ENCODE results near the gene GHDC. TPM values are rescaled to one million over a fixed set of nuclear protein-coding genes. Genes with fewer than 3 reads are reported as not detected.

The GHDC gene
- total and polyA plus RNA-seq, 2 of the 8 experiments (the other 6 are each of a cell fraction or from before 2014, with no cell fraction given), result 7.4 to 8.1 TPM

GRCh38 chr17:42141382-42141781 lies 52.9 kb downstream of the GHDC start:
- ChIA-PET CTCF (ENCODE audit: partially characterized antibody) (interaction anchor here (2.9 to 3.0 kb wide), 2 partner anchors 11 to 24 kb away, joined by 11 to 19 read pairs; no protein-coding TSS in a partner anchor), POLR2A (ENCODE audit: partially characterized antibody) (interaction anchor here (2.0 kb wide), 1 partner anchor 14 kb away, joined by 6 read pairs; no protein-coding TSS in a partner anchor)
- no peak overlapping the region for H2BK20ac ChIP-seq (ENCODE audit: low read length)
- H3K79me1 ChIP-seq (ENCODE audit: low read depth, low read length), result peaks cover 8% of the 10 kb centered on the region; the same call in 1 of the 2 replicates
- H3K14ac ChIP-seq (ENCODE audit: insufficient read length), result no peak overlapping the region
- no peak overlapping the region for H3K56ac ChIP-seq (replicated peaks; ENCODE audit: insufficient read length, low read depth, low read length)
- H2BK15ac ChIP-seq (ENCODE audit: low read length), result no peak overlapping the region
- H3K9me3 ChIP-seq (ENCODE audit: insufficient read depth in 2 of 2, low read depth in 1 of 2, low read length in 1 of 2), result no peaks in the 10 kb centered on the region
- H4K5ac ChIP-seq (ENCODE audit: insufficient read length, low read depth, low read length), result no peak overlapping the region
- H3K79me2 ChIP-seq (ENCODE audit: control insufficient read depth in 1 of 2, insufficient read depth in 2 of 2, low read length in 2 of 2), result peaks cover 0 to 51% of the 10 kb centered on the region in 2 experiments; a peak in 2 of 4 replicates
- H3K4me2 ChIP-seq (ENCODE audit: insufficient read depth in 1 of 2, low read depth in 2 of 2, low read length in 2 of 2), result no peak overlapping the region
- H3K4me1 ChIP-seq (replicated peaks in 1 of 4; ENCODE audit: control insufficient read depth in 3 of 4, insufficient read depth in 4 of 4, low read length in 3 of 4), result peaks cover 0 to 2% (median 0%) of the 10 kb centered on the region in 4 experiments; a peak in 1 of 7 replicates
- no peak overlapping the region for H4K8ac ChIP-seq (ENCODE audit: extremely low read depth, insufficient read depth, low read length)
- peaks cover 0 to 9% (median 6%) of the 10 kb centered on the region in 4 experiments; a peak in 4 of 8 replicates for H3K36me3 ChIP-seq (ENCODE audit: control insufficient read depth in 2 of 4, insufficient read depth in 4 of 4, low read length in 3 of 4)
- no peak overlapping the region for H3K27ac ChIP-seq (ENCODE audit: low read depth, low read length)
- no peak overlapping the region for H2BK5ac ChIP-seq (ENCODE audit: low read depth, low read length)
- no peak overlapping the region for H2BK12ac ChIP-seq (ENCODE audit: low read depth, low read length)
- H3K27me3 ChIP-seq (replicated peaks in 1 of 4; ENCODE audit: control insufficient read depth in 3 of 4, extremely low read depth in 1 of 4, insufficient read depth in 3 of 4, low read length in 3 of 4), result no peaks in the 10 kb centered on the region
- H3K23me2 ChIP-seq (ENCODE audit: low read depth, low read length), result no peaks in the 10 kb centered on the region
- no peak overlapping the region for H2AFZ ChIP-seq (ENCODE audit: low read length)
- no peak for DNase-seq (ENCODE audit: low read depth in 1 of 2, low spot score in 2 of 2)
- no peak overlapping the region for H3K23ac ChIP-seq (ENCODE audit: insufficient read length)
- H3K4me3 ChIP-seq (ENCODE audit: extremely low read depth in 1 of 4, insufficient read depth in 2 of 4, low read depth in 3 of 4, low read length in 4 of 4), result no peak overlapping the region
- 85% methylated on average over 8 of the region's 8 CpGs; no CpG with 5 or more reads in 1 of the 2 experiments for WGBS, 2 experiments (ENCODE audit: extremely low coverage in 1 of 2, insufficient coverage in 1 of 2, insufficient read length in 1 of 2, insufficient replicate concordance in 2 of 2, low coverage in 1 of 2, low lambda C conversion rate in 2 of 2, missing lambda C conversion rate in 1 of 2)
- H3K18ac ChIP-seq (ENCODE audit: extremely low read depth, low read length), result no peak overlapping the region
- H2AK5ac ChIP-seq (ENCODE audit: low read depth, low read length), result no peak overlapping the region
- no peak overlapping the region for H4K91ac ChIP-seq (replicated peaks; ENCODE audit: insufficient read length, low read length)
- no peak overlapping the region for H3K4ac ChIP-seq (replicated peaks; ENCODE audit: insufficient read length, low read depth, low read length)
- no peak for TF ChIP-seq RBBP5 (IDR thresholded peaks at IDR 0.05; ENCODE audit: borderline replicate concordance, low read depth, low read length)
- no peak for TF ChIP-seq POU5F1 (IDR thresholded peaks at IDR 0.05; ENCODE audit: low read depth, low read length)
- no peak for TF ChIP-seq RFX5 (IDR thresholded peaks at IDR 0.05; ENCODE audit: borderline replicate concordance, low read depth, low read length)
- no peak for TF ChIP-seq RXRA (IDR thresholded peaks at IDR 0.05; ENCODE audit: insufficient read depth, low read depth, low read length)
- no peak for TF ChIP-seq HDAC2 (IDR thresholded peaks at IDR 0.05; ENCODE audit: borderline replicate concordance in 1 of 2, low read depth in 2 of 2, low read length in 2 of 2)
- TF ChIP-seq ATF2 (IDR thresholded peaks at IDR 0.05; ENCODE audit: low read length), result no peak
- no peak for TF ChIP-seq TCF12 (IDR thresholded peaks at IDR 0.05; ENCODE audit: low read depth, low read length)
- TF ChIP-seq FOSL1 (IDR thresholded peaks at IDR 0.05; ENCODE audit: insufficient read depth, low read depth, low read length), result no peak
- TF ChIP-seq ATF3 (IDR thresholded peaks at IDR 0.05; ENCODE audit: insufficient read depth, low read depth, low read length), result no peak
- TF ChIP-seq JUND (IDR thresholded peaks at IDR 0.05; ENCODE audit: low read length), result no peak
- TF ChIP-seq POLR2AphosphoS5 (IDR thresholded peaks at IDR 0.05; ENCODE audit: low read depth, low read length), result no peak
- H2BK120ac ChIP-seq (replicated peaks; ENCODE audit: low read depth, low read length), result no peak overlapping the region
- peaks cover 9 to 12% of the 10 kb centered on the region in 2 experiments for H4K20me1 ChIP-seq (replicated peaks in 1 of 2; ENCODE audit: control insufficient read depth in 1 of 2, insufficient read depth in 2 of 2, low read length in 2 of 2)
- FAIRE-seq, result no peak
- no peak overlapping the region for H3K9ac ChIP-seq (replicated peaks in 1 of 4; ENCODE audit: extremely low read depth in 1 of 4, low read depth in 3 of 4, low read length in 3 of 4)
